Liver (tissue), 3 donors: ENCODE data around the gene PDLIM1.

ENCODE experiments used
- ATF3 ChIP-seq: IDR thresholded peaks from 2 replicates; pipeline ENCODE4 v1.6.1; 2016; ENCODE audit warnings: antibody characterized with exemption
- CTCF ChIP-seq: fragments of 150-350 bp; IDR thresholded peaks from 2 replicates; pipeline ENCODE4 v1.5.1; 2017; ENCODE audit warnings: improper control_type of control experiment, low read depth, low read length; ENCODE audit not compliant: missing input control
- EGR1 ChIP-seq, 2 donors: IDR thresholded peaks; 2 replicates each; pipeline ENCODE4 v1.6.1; 2016 to 2018; ENCODE audit warnings: antibody characterized with exemption in 2 of 2, low read depth in 2 of 2
- JUND ChIP-seq, 2 donors: IDR thresholded peaks; 2 replicates each; pipeline ENCODE4 v1.6.1; 2016; ENCODE audit warnings: antibody characterized with exemption in 2 of 2
- NR2F2 ChIP-seq: IDR thresholded peaks from 2 replicates; pipeline ENCODE4 v1.6.1; 2016; ENCODE audit warnings: antibody characterized with exemption
- RAD21 ChIP-seq, 2 donors: IDR thresholded peaks; 2 replicates each; pipeline ENCODE4 v1.6.1; 2016; ENCODE audit warnings: antibody characterized with exemption in 2 of 2, mild to moderate bottlenecking in 2 of 2
- REST ChIP-seq: IDR thresholded peaks from 2 replicates; pipeline ENCODE4 v1.6.1; 2016; ENCODE audit warnings: antibody characterized with exemption, mild to moderate bottlenecking
- SP1 ChIP-seq: IDR thresholded peaks from 2 replicates; pipeline ENCODE4 v1.6.1; 2018; ENCODE audit warnings: antibody characterized with exemption, mild to moderate bottlenecking
- TAF1 ChIP-seq: conservative IDR thresholded peaks from 2 replicates; pipeline ENCODE4 v1.6.1; 2016; ENCODE audit warnings: antibody characterized with exemption, mild to moderate bottlenecking
- YY1 ChIP-seq: IDR thresholded peaks from 2 replicates; pipeline ENCODE4 v1.6.1; 2016; ENCODE audit warnings: antibody characterized with exemption, mild to moderate bottlenecking
- ZBTB33 ChIP-seq: IDR thresholded peaks from 2 replicates; pipeline ENCODE4 v1.6.1; 2016; ENCODE audit warnings: antibody characterized with exemption
- TF ChIP-seq, protein P1 (sequence below): IDR thresholded peaks from 2 replicates; pipeline ENCODE4 v1.6.1; 2016; ENCODE audit warnings: antibody characterized with exemption
- donor health status: healthy.
- donor health status: healthy.

- TF ChIP-seq TAF1 (no peak), CTCF (no peak), ZBTB33 (no peak), ATF3 (no peak), EGR1 (IDR thresholded peaks at IDR 0.05; ENCODE audit: low read depth in 2 of 2) (no peak), REST (no peak), SP1 (no peak), RAD21 (IDR thresholded peaks at IDR 0.05) (no peak), NR2F2 (peak; percentile 27), JUND (IDR thresholded peaks at IDR 0.05) (no peak), YY1 (no peak)
- TF ChIP-seq, protein P1, sequence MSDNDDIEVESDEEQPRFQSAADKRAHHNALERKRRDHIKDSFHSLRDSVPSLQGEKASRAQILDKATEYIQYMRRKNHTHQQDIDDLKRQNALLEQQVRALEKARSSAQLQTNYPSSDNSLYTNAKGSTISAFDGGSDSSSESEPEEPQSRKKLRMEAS: no peak
Measured at GRCh38 chr10:95253007-95253406, 37.8 kb downstream of the PDLIM1 start.
